Neural progenitor cell (in vitro differentiated cells): ENCODE data around the gene STON2.
"Not testable (repeated sequence)": the region's sequence is repeated elsewhere in the genome, so short reads cannot be mapped to it uniquely, and the experiment has no call there.

Experiments used
- EZH2 ChIP-seq: fragments of 200-600 bp; sonication (generic); IDR thresholded peaks from 2 replicates; pipeline ENCODE4 v1.6.1; 2017; ENCODE audit warnings: antibody characterized with exemption, mild to moderate bottlenecking, moderate library complexity
- EZH2phosphoT487 ChIP-seq: fragments of 200-600 bp; sonication (generic); IDR thresholded peaks from 2 replicates; pipeline ENCODE4 v1.6.1; 2017; ENCODE audit warnings: antibody characterized with exemption
- TF ChIP-seq, protein P1 (sequence below): fragments of 200-600 bp; sonication (generic); IDR thresholded peaks from 2 replicates; pipeline ENCODE4 v1.5.1; 2017; ENCODE audit warnings: antibody characterized with exemption, mild to moderate bottlenecking

DNA sequence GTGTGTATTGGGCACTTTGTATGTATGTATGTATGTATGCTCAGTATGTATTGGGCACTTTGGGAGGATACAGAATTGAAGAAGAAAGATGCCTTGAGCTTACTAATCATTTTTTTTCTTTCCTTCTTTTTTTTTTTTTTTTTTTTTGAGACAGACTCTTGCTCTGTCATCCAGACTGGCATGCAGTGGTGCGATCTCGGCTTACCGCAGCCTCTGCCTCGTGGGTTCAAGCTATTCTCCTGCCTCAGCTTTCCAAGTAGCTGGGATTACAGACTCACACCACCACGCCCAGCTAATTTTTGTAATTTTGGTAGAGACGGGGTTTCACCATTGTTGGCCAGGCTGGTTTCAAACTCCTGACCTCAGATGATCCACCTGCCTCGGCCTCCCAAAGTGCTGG is 176.3 kb downstream of the STON2 start:
- TF ChIP-seq, protein P1, sequence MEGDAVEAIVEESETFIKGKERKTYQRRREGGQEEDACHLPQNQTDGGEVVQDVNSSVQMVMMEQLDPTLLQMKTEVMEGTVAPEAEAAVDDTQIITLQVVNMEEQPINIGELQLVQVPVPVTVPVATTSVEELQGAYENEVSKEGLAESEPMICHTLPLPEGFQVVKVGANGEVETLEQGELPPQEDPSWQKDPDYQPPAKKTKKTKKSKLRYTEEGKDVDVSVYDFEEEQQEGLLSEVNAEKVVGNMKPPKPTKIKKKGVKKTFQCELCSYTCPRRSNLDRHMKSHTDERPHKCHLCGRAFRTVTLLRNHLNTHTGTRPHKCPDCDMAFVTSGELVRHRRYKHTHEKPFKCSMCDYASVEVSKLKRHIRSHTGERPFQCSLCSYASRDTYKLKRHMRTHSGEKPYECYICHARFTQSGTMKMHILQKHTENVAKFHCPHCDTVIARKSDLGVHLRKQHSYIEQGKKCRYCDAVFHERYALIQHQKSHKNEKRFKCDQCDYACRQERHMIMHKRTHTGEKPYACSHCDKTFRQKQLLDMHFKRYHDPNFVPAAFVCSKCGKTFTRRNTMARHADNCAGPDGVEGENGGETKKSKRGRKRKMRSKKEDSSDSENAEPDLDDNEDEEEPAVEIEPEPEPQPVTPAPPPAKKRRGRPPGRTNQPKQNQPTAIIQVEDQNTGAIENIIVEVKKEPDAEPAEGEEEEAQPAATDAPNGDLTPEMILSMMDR, result not testable (repeated sequence)
- TF ChIP-seq EZH2, EZH2phosphoT487: not testable (repeated sequence)
